NT2/D1 (cell line): ENCODE results near the gene TWSG1.

Experiments
- DNase-seq: peaks from one replicate; pipeline ENCODE4 v3.0.0-alpha.2; 2011; ENCODE audit warnings: low read depth, low spot score
- H3K27me3 ChIP-seq: 2 replicates; pipeline ENCODE4 v1.6.0; 2011; ENCODE audit warnings: mild to moderate bottlenecking; ENCODE audit not compliant: insufficient read length, insufficient read depth
- H3K36me3 ChIP-seq: 2 replicates; pipeline ENCODE4 v1.6.1; 2011; ENCODE audit warnings: mild to moderate bottlenecking, low read length, mixed read lengths; ENCODE audit not compliant: insufficient read depth, insufficient read length
- H3K4me1 ChIP-seq: 2 replicates; pipeline ENCODE4 v1.5.1; 2011; ENCODE audit not compliant: insufficient read depth, insufficient read length
- H3K4me3 ChIP-seq: 2 replicates; pipeline ENCODE4 v1.5.1; 2011; ENCODE audit warnings: low read depth; ENCODE audit not compliant: insufficient read length
- H3K9ac ChIP-seq: 2 replicates; pipeline ENCODE4 v1.6.0; 2011; ENCODE audit warnings: low read depth; ENCODE audit not compliant: insufficient read length
- H3K9me3 ChIP-seq: 2 replicates; pipeline ENCODE4 v1.5.1; 2011; ENCODE audit warnings: mild to moderate bottlenecking, low read length; ENCODE audit not compliant: insufficient read depth
- SUZ12 ChIP-seq: IDR thresholded peaks from 2 replicates; pipeline ENCODE4 v1.6.1; 2011; ENCODE audit not compliant: insufficient read length, insufficient read depth; ENCODE audit errors: extremely low read depth
- YY1 ChIP-seq: IDR thresholded peaks from 2 replicates; pipeline ENCODE4 v1.6.1; 2011; ENCODE audit not compliant: insufficient read length, insufficient read depth
- ZNF274 ChIP-seq: IDR thresholded peaks from 2 replicates; pipeline ENCODE4 v1.6.1; 2011; ENCODE audit warnings: mild to moderate bottlenecking, low read depth, low read length

The TWSG1 gene

DNA sequence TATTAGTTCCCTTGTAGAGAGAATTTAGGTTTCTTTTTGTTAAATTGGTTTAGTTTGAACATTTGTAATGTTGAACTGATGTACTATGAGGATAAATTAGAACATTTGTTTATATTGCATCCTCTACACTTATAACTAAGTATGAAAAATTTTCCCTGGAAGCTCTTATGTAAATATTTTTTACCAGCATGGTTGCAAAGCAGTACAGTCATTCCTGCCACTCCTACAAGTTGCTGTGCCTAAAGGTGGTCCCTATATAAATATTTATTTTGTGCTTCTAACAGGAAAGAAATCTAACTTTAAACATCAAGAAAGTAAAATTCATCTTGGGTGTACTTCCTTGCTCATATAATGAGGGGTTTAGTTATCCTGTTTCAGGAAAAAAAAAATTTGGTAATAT lies 14.2 kb downstream of the TWSG1 start:
- no peak for TF ChIP-seq ZNF274
- TF ChIP-seq YY1 = no peak
- no peak for TF ChIP-seq SUZ12
- H3K9me3 ChIP-seq = no peaks in the 10 kb centered on the region
- DNase-seq = no peak
- no peak overlapping the region for H3K4me3 ChIP-seq
- no peaks in the 10 kb centered on the region for H3K4me1 ChIP-seq
- H3K27me3 ChIP-seq = no peaks in the 10 kb centered on the region
- H3K9ac ChIP-seq = no peak overlapping the region
- H3K36me3 ChIP-seq = peaks cover 4% of the 10 kb centered on the region

GRCh38 chr18:9353596-9353995 lies 19.0 kb downstream of the TWSG1 start:
- no peak for DNase-seq
- H3K9me3 ChIP-seq = no peaks in the 10 kb centered on the region
- TF ChIP-seq ZNF274 (no peak), SUZ12 (no peak), YY1 (no peak)
- no peak overlapping the region for H3K9ac ChIP-seq
- no peaks in the 10 kb centered on the region for H3K36me3 ChIP-seq
- no peaks in the 10 kb centered on the region for H3K4me1 ChIP-seq
- no peaks in the 10 kb centered on the region for H3K27me3 ChIP-seq
- H3K4me3 ChIP-seq = no peak overlapping the region

- TF ChIP-seq SUZ12 (no peak), ZNF274 (no peak)
- Histone ChIP-seq H3K9ac (no peak overlapping the region), H3K4me3 (no peak overlapping the region), H3K27me3 (no peaks in the 10 kb centered on the region), H3K9me3 (no peaks in the 10 kb centered on the region), H3K4me1 (no peaks in the 10 kb centered on the region), H3K36me3 (no peaks in the 10 kb centered on the region)
- DNase-seq = no peak
Measured at GRCh38 chr18:9354256-9354655, 19.7 kb downstream of the TWSG1 start.

- H3K4me1 ChIP-seq = no peaks in the 10 kb centered on the region
- no peak for DNase-seq
Measured at GRCh38 chr18:9356976-9357375, 22.4 kb downstream of the TWSG1 start.

DNA sequence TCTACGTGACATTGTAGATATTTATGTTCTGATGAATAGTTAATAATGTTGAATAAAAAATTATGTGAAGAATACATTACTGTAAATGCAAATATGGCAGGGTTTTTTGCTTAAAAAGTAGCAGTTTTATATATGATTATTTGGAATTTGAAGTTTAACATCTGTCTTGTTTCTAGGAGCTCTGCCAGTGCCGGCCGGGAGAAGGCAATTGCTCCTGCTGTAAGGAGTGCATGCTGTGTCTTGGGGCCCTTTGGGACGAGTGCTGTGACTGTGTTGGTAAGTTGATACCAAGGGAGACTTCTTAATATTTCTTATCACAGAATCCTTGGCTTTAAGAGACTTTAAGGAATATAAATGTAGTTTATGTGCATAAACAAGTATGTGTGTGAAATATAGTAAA lies 25.2 kb downstream of the TWSG1 start:
- Histone ChIP-seq H3K9me3 (no peaks in the 10 kb centered on the region), H3K4me1 (no peaks in the 10 kb centered on the region), H3K27me3 (no peaks in the 10 kb centered on the region), H3K36me3 (no peaks in the 10 kb centered on the region), H3K9ac (no peak overlapping the region), H3K4me3 (no peak overlapping the region)
- no peak for TF ChIP-seq ZNF274
- TF ChIP-seq YY1 = no peak
- no peak for TF ChIP-seq SUZ12
- DNase-seq = no peak

More at GRCh38 chr18:9356976-9357375, 22.4 kb downstream of the TWSG1 start:
- TF ChIP-seq ZNF274 = no peak
- TF ChIP-seq YY1 = no peak
- TF ChIP-seq SUZ12 = no peak
- H3K9me3 ChIP-seq = no peaks in the 10 kb centered on the region
- H3K9ac ChIP-seq = no peak overlapping the region
- no peaks in the 10 kb centered on the region for H3K27me3 ChIP-seq
- H3K36me3 ChIP-seq = no peaks in the 10 kb centered on the region
- H3K4me3 ChIP-seq = no peak overlapping the region

DNA sequence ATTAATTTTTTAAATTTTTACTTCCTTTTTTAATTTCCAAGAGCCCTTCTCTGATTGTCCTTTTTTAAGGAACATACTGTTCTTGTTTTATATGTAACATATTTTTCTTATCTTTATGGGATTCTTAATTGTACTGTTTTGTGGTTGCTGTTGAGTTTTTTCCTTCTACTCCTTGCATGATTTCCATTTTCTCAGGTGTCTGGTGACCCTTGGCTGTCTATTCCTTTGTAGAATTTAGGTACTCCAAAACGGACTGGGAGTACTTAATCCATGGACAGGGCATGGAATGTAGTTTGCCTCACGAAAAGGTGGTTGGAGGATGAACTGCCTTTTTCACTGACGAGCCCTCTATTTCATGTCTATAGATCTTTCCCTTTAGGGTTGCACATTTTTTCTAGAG lies 26.6 kb downstream of the TWSG1 start:
- no peak for TF ChIP-seq YY1
- no peak overlapping the region for H3K4me3 ChIP-seq
- DNase-seq = no peak
- H3K9ac ChIP-seq = no peak overlapping the region
- H3K4me1 ChIP-seq = peaks cover 2% of the 10 kb centered on the region
- no peaks in the 10 kb centered on the region for H3K9me3 ChIP-seq
- no peaks in the 10 kb centered on the region for H3K27me3 ChIP-seq
- H3K36me3 ChIP-seq = no peaks in the 10 kb centered on the region

DNA sequence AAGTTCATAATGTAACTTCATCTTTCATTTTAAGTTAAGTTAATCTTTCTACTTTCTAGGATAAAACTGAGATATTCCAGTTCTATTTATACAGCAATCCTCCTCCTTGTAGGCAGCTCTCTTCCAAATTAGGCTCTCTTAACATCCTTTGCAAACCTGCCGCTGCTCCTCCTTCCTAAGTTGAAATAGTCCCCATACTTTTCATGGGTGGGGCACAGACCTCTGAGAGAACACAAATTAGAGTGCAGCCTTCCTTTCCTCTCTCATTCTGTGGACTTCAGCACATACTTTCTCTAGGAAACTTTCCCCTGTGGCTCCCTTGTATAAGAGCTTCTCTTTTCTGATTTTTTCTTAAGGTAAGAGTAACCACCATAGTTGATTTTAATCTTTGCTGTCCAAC lies 28.3 kb downstream of the TWSG1 start:
- TF ChIP-seq SUZ12 (no peak), YY1 (no peak), ZNF274 (no peak)
- H3K4me1 ChIP-seq = peaks cover 2% of the 10 kb centered on the region
- no peaks in the 10 kb centered on the region for H3K9me3 ChIP-seq
- peaks cover 5% of the 10 kb centered on the region for H3K36me3 ChIP-seq
- no peak for DNase-seq
- no peak overlapping the region for H3K9ac ChIP-seq
- no peak overlapping the region for H3K4me3 ChIP-seq
- no peaks in the 10 kb centered on the region for H3K27me3 ChIP-seq

DNA sequence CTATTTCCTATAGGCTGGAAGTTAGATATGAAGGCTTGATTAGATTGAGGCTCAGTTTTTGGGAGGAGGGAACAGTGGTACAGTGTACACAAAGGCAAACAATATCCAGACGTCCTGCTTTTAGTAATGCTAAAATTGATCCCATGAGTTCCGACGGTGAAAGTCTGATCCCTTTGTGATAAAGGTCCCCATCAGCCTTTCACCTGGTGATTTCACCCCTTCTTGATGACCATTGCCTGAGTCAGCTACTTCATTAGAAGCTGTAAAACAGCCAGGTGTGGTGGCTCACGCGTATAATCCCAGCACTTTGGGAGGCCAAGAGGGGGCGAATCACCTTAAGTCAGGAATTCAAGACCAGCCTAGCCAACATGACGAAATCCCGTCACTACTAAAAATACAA lies 29.7 kb downstream of the TWSG1 start:
- Histone ChIP-seq H3K4me3 (no peak overlapping the region), H3K9me3 (no peaks in the 10 kb centered on the region), H3K4me1 (peaks cover 2% of the 10 kb centered on the region), H3K36me3 (peaks cover 5% of the 10 kb centered on the region), H3K9ac (no peak overlapping the region), H3K27me3 (no peaks in the 10 kb centered on the region)
- DNase-seq = no peak
- TF ChIP-seq ZNF274 (no peak), YY1 (no peak), SUZ12 (no peak)
